C1 segment of cervical spinal cord (tissue), 14 donors: ENCODE data around the gene TECPR1.
"Not testable (repeated sequence)": the region's sequence is repeated elsewhere in the genome, so short reads cannot be mapped to it uniquely, and the experiment has no call there.

Experiments used
- DNase-seq, 14 donors: peaks; one replicate each; lab custom pipeline; 2025; lab: John Stamatoyannopoulos, UW

TECPR1 gene

DNA sequence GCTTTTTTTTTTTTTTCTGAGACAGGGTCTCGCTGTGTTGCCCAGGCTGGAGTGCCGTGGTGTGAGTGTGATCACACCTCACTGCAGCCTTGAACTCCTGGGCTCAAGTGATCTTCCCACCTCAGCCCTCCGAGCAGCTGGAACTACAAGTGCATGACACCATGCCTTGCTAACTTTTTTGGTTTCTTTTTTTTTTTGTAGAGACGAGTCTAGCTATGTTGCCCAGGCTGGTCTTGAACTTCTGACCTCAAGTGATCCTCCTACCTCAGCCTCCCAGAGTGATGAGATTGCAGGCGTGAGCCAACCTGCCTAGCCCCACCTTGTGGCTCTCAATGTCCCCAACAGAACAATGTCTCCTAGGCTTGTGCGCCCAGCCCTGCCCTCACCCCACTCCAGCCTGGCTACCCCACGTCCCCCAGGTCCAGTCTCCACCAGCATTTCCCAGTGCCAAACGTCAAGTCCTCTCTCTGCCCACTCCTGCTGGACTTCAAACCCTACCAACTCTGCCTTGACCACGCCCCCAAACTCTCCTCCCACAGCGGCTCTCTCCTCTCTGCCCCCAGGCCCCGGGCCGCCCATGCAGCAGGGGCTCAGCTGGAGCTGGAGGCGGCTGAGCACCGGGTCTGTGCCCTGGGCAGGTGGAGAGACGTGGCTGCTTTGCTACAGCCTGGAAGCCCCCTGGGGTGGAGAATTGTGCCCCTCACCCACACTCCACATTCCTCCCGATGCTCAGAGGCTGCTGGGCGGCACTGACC is 21.9 kb downstream of the TECPR1 start:
- no peak for DNase-seq

DNA sequence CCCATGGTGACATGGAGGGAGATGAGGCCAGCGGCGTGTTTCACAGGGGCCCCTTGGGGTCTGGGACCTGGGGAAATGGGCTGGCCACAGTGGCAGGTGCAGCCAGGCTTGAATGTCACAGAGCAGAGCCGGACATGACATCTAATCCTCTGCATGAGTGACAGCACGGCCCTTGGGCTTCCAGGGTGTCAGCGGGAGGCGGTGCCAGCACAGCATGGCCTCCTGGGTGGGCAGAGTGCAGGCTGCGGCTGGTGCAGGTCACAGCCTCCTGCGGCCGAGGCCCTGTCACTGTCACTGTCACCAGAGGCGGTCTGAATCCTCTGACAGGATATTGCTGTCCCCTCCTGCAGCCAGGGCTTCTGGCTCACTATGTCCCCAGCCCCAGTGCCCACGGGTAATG is 22.6 kb downstream of the TECPR1 start:
- DNase-seq = no peak

GRCh38 chr7:98228801-98229200 is 23.2 kb downstream of the TECPR1 start:
- no peak for DNase-seq

- no peak for DNase-seq
These were observed 24.1 kb downstream of the TECPR1 start for GRCh38 chr7:98227939-98228338.

DNA sequence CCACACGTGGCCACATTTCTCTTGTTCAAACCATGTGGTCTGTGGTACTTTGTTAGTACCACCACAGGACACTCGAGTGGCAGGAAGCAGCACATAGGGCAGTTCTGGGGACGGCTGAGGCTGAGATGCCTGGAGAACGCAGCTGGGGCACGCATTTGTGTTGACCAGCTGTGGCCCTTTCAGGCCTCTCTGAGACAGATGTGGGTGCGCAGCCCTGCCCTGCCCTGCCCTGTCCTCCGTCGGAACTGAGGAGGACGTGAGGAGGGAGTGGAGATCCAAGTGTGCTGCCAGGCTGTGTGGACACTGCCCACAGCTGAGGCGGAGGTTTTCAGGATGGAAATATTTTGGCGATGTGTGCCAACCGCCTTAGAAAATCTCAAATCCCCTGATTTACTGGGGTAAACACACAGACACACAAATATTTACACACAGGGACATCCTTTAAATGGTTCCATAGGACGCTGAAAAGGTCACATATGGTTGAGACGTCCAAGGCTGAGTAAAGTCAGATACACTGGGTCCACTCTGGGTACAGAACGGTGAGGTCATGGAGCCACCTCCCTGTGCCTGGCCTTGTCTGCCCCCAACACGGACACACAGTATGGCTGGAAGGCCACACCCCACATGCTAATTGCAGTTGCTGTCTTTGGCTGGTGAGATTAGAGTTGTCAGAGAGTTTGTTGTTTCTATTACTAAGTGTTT is 26.0 kb downstream of the TECPR1 start:
- DNase-seq = no peak

GRCh38 chr7:98224701-98225181 is 27.3 kb downstream of the TECPR1 start:
- DNase-seq = no peak

GRCh38 chr7:98223898-98224700 is 27.9 kb downstream of the TECPR1 start:
- DNase-seq = no peak

DNA sequence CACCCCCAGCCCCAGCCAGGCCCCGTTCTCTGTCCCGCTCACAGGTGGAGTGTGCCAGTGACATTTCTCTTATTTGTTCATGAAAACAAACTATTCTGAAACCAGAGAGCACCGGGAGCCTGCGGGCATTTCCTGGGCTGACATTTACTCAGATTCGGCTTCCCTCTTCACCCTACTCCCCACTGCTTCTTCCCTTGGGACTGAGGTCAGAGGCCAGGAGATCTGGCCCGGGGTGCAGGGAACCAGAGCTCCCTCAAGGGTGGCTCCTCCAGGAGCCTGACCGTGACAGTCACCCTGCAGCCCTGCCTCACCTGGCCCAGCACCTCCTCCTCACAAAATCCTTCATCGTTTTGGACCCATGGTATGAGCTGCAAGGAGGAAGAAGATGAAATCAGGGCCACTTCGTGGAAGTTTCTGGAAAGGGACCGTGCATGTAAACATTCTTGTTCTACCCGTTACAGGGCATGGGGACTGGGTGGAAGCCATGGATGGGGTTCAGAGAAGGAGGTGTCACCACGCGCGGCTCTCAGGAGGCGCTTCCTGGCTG is 28.6 kb downstream of the TECPR1 start:
- DNase-seq = no peak

DNA sequence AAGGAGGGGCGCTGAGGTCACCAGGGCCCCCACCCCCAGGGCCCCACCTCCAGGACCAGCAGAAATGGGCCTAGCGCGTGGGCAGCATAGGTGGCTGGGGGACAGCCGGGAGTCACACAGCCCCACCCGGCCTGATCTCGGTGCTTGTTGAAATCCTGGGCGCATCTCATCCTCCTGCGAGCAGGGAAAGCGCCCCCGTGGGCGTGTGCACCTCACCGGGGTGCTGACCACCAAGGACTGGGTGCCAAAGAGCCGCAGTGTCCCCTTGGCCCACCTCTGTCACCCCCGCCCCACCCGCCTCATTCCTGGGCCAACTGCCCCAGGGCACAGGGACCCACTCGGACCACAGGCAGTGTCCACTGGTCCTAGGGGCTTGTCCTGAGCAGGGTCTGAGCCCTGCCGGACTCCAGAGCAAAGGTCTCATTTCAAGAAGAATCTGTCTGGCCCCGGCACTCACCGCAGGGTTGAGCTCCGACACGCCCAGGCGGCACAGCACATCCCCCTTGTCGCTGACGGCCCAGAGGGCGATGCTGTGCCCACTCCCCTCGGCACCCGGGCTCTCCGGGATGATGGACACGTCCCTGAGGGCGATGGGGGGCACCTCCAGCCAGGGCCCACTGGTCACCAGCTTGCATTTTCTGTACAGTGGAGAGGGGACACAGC is 29.4 kb downstream of the TECPR1 start:
- DNase-seq = no peak

- DNase-seq = no peak
These were observed 30.2 kb downstream of the TECPR1 start for GRCh38 chr7:98221611-98222532.

DNA sequence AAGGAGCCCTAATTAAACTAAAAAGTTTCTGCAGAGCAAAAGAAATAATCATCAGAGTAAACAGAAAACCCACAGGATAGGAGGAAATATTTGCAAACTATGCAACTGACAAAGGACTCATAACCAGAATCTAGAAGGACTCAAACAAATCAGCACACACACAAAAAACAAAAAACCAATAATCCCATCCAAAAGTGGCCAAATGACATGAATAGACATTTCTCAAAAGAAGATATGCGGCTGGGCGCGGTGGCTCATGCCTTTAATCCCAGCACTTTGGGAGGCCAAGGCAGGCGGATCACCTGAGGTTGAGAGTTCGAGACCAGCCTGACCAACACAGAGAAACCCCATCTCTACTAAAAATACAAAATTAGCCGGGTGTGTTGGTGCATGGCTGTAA is 32.6 kb downstream of the TECPR1 start:
- not testable (repeated sequence) for DNase-seq

DNA sequence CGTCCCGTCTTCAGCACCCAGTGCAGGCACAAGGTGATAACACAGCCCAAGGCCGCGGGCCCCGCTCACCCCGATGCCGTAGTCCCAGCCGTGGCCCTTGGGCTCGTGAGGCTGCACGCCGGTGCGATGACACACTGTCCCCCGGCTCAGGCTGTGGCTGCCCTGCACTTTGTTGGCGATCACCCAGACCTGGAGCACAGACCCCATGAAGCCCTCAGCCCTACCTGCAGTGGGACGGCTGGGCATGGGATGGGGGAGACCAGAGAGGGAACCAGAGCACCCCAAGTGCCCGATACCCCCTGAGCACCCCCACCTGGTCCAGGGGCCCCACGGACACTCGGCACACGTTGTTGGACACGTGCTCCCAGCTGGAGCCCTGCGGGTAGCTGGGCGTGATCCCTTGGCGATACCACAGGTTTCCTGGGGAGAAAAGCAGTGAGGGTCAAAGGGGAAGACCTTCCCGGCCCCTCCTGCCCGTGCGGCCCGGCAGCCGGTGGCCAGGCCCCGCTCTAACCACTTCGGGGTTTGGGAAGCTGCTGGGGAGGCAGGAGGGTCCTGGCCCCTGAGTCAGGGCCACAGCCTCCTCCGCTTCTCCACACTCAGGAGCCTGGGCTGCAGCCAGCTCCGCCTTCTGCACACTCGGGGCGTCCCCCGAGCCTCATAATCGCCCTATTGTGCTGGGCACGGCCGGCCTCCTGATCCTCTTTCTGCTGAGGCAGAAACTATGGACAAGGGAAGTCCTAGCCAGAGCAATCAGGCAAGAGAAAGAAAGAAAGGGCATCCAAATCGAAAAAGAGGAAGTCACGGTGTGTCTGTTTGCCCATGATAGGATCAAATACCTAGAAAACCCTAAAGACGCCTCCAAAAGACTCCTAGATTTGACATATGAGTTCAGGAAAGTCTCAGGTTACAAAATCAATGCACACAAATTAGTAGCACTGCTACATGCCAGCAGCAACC is 34.1 kb downstream of the TECPR1 start:
- DNase-seq = peak in 11 of 14 donors; percentile 8 to 68 (median 50)

DNA sequence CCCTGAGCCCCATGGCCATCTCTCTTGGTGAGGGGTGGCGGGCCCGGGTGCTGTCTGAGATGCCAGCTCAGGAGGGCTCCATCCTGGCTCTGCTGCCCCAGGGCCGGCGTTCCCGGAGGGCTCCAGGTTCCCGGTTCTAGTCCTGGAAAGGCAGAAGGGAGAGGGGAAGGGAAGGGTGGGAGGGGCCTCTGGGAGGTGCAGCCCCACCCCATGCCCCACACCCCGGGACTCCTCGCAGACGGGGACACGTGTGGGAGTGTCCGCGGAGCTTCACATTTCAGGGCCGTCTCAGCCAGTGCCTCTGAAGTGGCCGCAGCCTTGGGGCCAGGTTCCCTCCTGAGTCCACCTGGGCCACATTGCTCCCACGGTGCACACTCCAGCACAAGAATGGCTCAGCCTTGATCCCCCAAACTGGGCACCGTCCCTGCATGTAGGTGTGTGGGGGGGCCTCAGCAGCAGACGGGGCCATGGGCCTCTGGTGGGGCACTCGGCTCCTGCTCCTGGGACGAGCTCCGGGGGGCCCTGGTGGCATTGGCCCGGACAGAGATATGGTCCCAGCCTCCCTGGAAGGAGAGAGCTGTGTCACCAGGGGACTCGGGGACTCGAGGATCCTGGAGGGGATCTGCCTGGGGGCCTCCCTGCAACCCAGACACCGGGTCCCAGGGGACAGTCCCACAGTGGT is 35.0 kb downstream of the TECPR1 start:
- DNase-seq = no peak

DNA sequence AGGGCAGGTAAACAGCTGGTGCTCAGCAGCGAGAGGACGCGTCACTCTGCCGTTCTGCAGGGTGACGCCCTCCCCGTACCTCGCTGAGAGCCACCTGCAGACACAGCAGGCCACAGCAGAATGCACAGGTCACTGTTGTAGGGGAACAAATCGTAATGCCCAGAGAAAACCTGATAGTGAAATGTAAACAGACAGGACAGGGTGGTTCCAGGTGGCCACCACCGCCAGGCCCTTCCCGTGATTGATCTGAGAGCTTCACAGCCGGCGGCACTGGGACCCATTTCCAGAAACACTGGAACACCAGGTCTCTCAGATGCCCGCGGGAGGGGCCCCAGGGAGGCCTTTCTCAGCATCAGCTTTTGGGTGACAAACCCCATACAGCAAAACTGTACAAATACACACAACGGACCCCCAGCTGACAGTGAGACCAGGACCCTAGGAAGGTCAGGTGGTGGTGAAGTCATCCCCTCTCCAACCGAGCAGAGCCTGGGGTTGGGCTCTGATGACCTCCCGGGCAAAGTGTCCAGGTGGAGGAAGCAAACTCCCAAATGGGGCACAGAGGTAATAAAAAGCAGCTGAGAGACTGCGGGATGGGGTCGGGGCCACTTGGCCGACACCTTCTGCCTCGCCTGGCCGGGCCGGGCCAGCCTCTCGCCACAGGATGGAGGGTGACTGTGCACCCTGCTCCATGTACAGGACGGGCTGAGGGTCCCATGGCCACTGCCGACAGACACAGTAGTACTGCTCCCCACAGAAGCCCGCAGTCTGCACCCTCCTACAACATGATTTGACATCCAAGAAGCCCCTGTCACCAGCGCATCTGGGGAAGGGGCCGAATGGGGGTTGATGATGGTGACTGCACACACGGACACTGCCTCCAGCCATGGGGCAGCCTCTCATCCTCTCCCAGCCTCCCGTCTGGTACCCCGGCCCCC is 36.2 kb downstream of the TECPR1 start:
- DNase-seq = no peak

- DNase-seq = no peak
These were observed 37.2 kb downstream of the TECPR1 start for GRCh38 chr7:98214811-98215321.

DNA sequence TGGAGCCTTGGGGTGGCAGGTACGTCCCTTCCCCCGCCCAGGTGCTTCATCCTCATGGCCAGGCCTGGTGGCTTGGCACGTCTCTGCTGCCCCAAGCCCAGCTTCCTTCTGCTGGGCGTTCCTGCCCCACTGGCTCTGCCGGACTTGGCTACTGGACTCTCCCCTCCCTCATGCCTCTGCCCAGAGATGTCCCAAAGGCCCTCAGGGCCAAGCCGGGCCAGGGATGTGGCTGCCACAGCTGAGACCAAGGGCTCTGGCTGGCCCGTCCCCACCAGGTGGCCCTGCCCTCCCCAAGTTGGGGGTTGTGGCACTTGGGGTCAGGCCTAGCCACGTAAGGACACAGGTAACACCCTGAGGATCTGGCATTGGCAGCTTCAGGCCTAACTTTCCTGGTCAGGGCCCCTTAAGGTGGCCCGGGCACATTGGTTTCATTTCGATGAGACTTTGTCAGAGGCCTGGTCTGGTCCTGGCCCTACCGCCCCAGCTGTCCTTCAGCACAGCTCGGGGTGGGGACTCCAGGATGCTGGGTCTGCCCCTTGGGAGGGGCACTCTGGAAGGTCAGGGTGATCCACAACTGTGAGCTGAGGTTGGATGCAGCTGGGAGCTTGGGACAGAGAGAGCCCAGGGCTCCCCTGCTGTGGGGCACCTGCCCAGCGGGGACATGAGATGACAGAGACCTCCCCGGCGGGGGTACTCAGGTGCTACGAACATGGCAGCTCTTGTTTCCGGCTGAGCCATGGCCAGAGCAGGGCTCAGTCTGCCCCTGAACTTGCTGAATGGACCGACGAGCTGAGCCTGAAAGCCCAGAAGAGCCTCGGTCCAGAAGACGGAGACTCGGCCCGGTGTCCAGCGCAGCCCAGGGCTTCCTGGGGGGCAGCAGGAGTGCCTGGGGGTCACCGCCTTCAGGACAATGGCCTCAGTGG is 37.9 kb downstream of the TECPR1 start:
- DNase-seq = no peak
